WTC11 (cell line): ENCODE data around the gene ELMO1.

ENCODE experiments used
- CREM ChIP-seq: sonication (generic); formaldehyde crosslinking; IDR thresholded peaks from 2 replicates; pipeline ENCODE4 v1.8.1; 2022; ENCODE audit warnings: mild to moderate bottlenecking, missing genetic modification reagents, moderate library complexity
- ELF4 ChIP-seq: sonication (generic); formaldehyde crosslinking; IDR thresholded peaks from 2 replicates; pipeline ENCODE4 v1.8.1; 2022; ENCODE audit warnings: low read depth, mild to moderate bottlenecking, moderate library complexity, missing genetic modification reagents
- JUN ChIP-seq: sonication (generic); formaldehyde crosslinking; IDR thresholded peaks from 2 replicates; pipeline ENCODE4 v1.8.0; 2023; ENCODE audit warnings: mild to moderate bottlenecking, missing genetic modification reagents
- NFYB ChIP-seq: sonication (generic); formaldehyde crosslinking; conservative IDR thresholded peaks from 2 replicates; pipeline ENCODE4 v1.8.0; 2022; ENCODE audit warnings: low read depth, missing genetic modification reagents
- TF ChIP-seq, protein P1 (sequence below): fragments of 200-600 bp; IDR thresholded peaks from 2 replicates; pipeline ENCODE4 v1.8.0; 2022; ENCODE audit warnings: antibody characterized with exemption
- TF ChIP-seq, protein P2 (sequence below): sonication (generic); formaldehyde crosslinking; IDR thresholded peaks from 2 replicates; pipeline ENCODE4 v1.8.0; 2022; ENCODE audit warnings: mild to moderate bottlenecking, missing genetic modification reagents
- TF ChIP-seq, protein P3 (sequence below): sonication (generic); formaldehyde crosslinking; IDR thresholded peaks from 2 replicates; pipeline ENCODE4 v1.8.0; 2022; ENCODE audit warnings: mild to moderate bottlenecking, missing genetic modification reagents
- TF ChIP-seq, protein P4 (sequence below): sonication (generic); formaldehyde crosslinking; IDR thresholded peaks from 2 replicates; pipeline ENCODE4 v1.8.1; 2023; ENCODE audit warnings: mild to moderate bottlenecking, missing genetic modification reagents, moderate library complexity
- TF ChIP-seq, protein P5 (sequence below): sonication (generic); formaldehyde crosslinking; IDR thresholded peaks from 2 replicates; pipeline ENCODE4 v1.8.1; 2022; ENCODE audit warnings: mild to moderate bottlenecking, moderate library complexity, missing genetic modification reagents

DNA sequence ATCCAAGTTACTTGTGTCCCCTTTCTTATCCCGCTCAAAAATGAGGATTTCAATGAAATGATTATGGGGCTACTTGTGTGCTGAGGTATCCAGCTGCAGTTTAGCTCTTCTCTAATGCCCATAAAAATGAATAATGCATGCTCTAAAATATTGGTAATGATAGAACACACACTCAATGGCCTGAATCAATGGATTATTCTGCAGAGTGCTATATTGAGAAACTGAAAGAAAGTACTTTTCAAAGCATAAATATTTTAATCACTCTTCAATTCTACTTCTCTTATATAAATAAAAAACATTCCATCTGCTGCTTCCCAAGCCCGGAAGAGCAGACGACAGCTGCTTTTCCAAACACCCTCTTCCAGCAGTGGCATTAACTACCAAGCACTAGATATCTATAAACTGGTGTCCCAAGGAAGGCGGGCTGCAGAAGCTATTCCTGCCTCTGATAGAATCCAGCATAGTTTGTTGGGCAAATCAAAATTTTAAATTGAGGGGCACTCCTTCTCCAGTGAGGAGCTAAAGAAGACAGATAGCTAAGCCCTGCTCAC, 439.5 kb downstream of the ELMO1 start:
- TF ChIP-seq, protein P1, sequence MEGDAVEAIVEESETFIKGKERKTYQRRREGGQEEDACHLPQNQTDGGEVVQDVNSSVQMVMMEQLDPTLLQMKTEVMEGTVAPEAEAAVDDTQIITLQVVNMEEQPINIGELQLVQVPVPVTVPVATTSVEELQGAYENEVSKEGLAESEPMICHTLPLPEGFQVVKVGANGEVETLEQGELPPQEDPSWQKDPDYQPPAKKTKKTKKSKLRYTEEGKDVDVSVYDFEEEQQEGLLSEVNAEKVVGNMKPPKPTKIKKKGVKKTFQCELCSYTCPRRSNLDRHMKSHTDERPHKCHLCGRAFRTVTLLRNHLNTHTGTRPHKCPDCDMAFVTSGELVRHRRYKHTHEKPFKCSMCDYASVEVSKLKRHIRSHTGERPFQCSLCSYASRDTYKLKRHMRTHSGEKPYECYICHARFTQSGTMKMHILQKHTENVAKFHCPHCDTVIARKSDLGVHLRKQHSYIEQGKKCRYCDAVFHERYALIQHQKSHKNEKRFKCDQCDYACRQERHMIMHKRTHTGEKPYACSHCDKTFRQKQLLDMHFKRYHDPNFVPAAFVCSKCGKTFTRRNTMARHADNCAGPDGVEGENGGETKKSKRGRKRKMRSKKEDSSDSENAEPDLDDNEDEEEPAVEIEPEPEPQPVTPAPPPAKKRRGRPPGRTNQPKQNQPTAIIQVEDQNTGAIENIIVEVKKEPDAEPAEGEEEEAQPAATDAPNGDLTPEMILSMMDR, result no peak
- TF ChIP-seq, protein P2, sequence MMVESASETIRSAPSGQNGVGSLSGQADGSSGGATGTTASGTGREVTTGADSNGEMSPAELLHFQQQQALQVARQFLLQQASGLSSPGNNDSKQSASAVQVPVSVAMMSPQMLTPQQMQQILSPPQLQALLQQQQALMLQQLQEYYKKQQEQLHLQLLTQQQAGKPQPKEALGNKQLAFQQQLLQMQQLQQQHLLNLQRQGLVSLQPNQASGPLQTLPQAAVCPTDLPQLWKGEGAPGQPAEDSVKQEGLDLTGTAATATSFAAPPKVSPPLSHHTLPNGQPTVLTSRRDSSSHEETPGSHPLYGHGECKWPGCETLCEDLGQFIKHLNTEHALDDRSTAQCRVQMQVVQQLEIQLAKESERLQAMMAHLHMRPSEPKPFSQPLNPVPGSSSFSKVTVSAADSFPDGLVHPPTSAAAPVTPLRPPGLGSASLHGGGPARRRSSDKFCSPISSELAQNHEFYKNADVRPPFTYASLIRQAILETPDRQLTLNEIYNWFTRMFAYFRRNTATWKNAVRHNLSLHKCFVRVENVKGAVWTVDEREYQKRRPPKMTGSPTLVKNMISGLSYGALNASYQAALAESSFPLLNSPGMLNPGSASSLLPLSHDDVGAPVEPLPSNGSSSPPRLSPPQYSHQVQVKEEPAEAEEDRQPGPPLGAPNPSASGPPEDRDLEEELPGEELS (CRISPR knock-in tag), result no peak
- no peak for TF ChIP-seq JUN
- no peak for TF ChIP-seq CREM (CRISPR knock-in tag)
- TF ChIP-seq, protein P3, sequence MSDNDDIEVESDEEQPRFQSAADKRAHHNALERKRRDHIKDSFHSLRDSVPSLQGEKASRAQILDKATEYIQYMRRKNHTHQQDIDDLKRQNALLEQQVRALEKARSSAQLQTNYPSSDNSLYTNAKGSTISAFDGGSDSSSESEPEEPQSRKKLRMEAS (CRISPR knock-in tag), result no peak
- no peak for TF ChIP-seq NFYB (CRISPR knock-in tag)
- no peak for TF ChIP-seq ELF4 (CRISPR knock-in tag)
- TF ChIP-seq, protein P4, sequence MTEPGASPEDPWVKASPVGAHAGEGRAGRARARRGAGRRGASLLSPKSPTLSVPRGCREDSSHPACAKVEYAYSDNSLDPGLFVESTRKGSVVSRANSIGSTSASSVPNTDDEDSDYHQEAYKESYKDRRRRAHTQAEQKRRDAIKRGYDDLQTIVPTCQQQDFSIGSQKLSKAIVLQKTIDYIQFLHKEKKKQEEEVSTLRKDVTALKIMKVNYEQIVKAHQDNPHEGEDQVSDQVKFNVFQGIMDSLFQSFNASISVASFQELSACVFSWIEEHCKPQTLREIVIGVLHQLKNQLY (CRISPR knock-in tag), result no peak
- TF ChIP-seq, protein P5, sequence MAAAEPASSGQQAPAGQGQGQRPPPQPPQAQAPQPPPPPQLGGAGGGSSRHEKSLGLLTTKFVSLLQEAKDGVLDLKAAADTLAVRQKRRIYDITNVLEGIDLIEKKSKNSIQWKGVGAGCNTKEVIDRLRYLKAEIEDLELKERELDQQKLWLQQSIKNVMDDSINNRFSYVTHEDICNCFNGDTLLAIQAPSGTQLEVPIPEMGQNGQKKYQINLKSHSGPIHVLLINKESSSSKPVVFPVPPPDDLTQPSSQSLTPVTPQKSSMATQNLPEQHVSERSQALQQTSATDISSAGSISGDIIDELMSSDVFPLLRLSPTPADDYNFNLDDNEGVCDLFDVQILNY (CRISPR knock-in tag), result no peak
